ENCODE results near the gene ERMAP. TPM values are rescaled to one million over a fixed set of nuclear protein-coding genes. Genes with fewer than 3 reads are reported as not detected.

The ERMAP gene
- total and polyA plus RNA-seq, 2 of the 8 experiments (the other 6 are each of a cell fraction or from before 2014, with no cell fraction given), result 2.5 to 3.9 TPM

DNA sequence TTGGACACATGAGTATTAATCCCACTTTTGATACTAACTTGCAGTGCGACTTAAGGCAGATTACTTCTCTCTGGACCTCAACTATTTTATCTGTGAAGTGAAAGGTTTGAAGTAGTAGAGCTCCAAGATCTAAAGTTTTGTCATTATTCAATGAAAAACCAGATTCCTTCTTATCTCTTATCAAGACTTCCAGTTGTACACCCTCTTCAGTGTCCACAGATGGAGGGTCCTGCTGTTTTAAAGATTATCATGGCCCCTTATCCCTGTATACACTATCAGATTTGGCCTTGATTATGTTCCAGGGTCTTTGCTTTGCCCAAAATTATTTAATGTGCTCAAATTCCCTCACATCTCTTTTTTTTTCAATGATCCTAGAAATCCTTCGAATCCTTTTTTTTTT is 48.8 kb upstream of the ERMAP start:
- Histone ChIP-seq H3K14ac (ENCODE audit: insufficient read length) (no peak overlapping the region), H3K79me2 (ENCODE audit: control insufficient read depth in 1 of 2, insufficient read depth in 2 of 2, low read length in 2 of 2) (peaks cover 6 to 28% of the 10 kb centered on the region in 2 experiments; a peak in 3 of 4 replicates), H3K4me2 (ENCODE audit: insufficient read depth in 1 of 2, low read depth in 2 of 2, low read length in 2 of 2) (peak overlapping the region; percentile 87 to 90), H3K4me1 (replicated peaks in 1 of 4; ENCODE audit: control insufficient read depth in 3 of 4, insufficient read depth in 4 of 4, low read length in 3 of 4) (peaks cover 0 to 6% (median 3%) of the 10 kb centered on the region in 4 experiments; a peak in 5 of 7 replicates), H2BK15ac (ENCODE audit: low read length) (no peak overlapping the region), H4K8ac (ENCODE audit: extremely low read depth, insufficient read depth, low read length) (no peak overlapping the region), H3K27me3 (replicated peaks in 1 of 4; ENCODE audit: control insufficient read depth in 3 of 4, extremely low read depth in 1 of 4, insufficient read depth in 3 of 4, low read length in 3 of 4) (no peaks in the 10 kb centered on the region), H3K23ac (ENCODE audit: insufficient read length) (no peak overlapping the region), H3K27ac (ENCODE audit: low read depth, low read length) (no peak overlapping the region), H3K9ac (replicated peaks in 1 of 4; ENCODE audit: extremely low read depth in 1 of 4, low read depth in 3 of 4, low read length in 3 of 4) (0 out of 7 replicates have a peak overlapping the region, but pooled peaks of 1 of the 4 experiments have one; percentile 56), H3K79me1 (ENCODE audit: low read depth, low read length) (no peaks in the 10 kb centered on the region), H3K4me3 (ENCODE audit: extremely low read depth in 1 of 4, insufficient read depth in 2 of 4, low read depth in 3 of 4, low read length in 4 of 4) (peak overlapping the region; percentile 79 to 86 (median 82); a peak in 7 of 8 replicates), H3K36me3 (ENCODE audit: control insufficient read depth in 2 of 4, insufficient read depth in 4 of 4, low read length in 3 of 4) (no peaks in the 10 kb centered on the region), H3K4ac (replicated peaks; ENCODE audit: insufficient read length, low read depth, low read length) (no peak overlapping the region), H2BK20ac (ENCODE audit: low read length) (no peak overlapping the region), H2AFZ (ENCODE audit: low read length) (no peak overlapping the region), H2BK12ac (ENCODE audit: low read depth, low read length) (no peak overlapping the region), H3K18ac (ENCODE audit: extremely low read depth, low read length) (no peak overlapping the region), H4K91ac (replicated peaks; ENCODE audit: insufficient read length, low read length) (no peak overlapping the region), H3K56ac (replicated peaks; ENCODE audit: insufficient read length, low read depth, low read length) (no peak overlapping the region), H2AK5ac (ENCODE audit: low read depth, low read length) (no peak overlapping the region), H4K5ac (ENCODE audit: insufficient read length, low read depth, low read length) (no peak overlapping the region), H4K20me1 (replicated peaks in 1 of 2; ENCODE audit: control insufficient read depth in 1 of 2, insufficient read depth in 2 of 2, low read length in 2 of 2) (peaks cover 0 to 4% of the 10 kb centered on the region in 2 experiments), H3K9me3 (ENCODE audit: insufficient read depth in 2 of 2, low read depth in 1 of 2, low read length in 1 of 2) (no peaks in the 10 kb centered on the region), H3K23me2 (ENCODE audit: low read depth, low read length) (peaks cover 7% of the 10 kb centered on the region), H2BK5ac (ENCODE audit: low read depth, low read length) (no peak overlapping the region), H2BK120ac (replicated peaks; ENCODE audit: low read depth, low read length) (no peak overlapping the region)
- ChIA-PET CTCF (ENCODE audit: partially characterized antibody) (interaction anchor here (4.6 kb wide), 1 partner anchor 10 kb away, joined by 26 read pairs; no protein-coding TSS in a partner anchor), POLR2A (ENCODE audit: partially characterized antibody) (interaction anchor here (1.0 to 1.5 kb wide), 2 partner anchors 61 to 156 kb away, joined by 3 to 4 read pairs; no protein-coding TSS in a partner anchor)
- TF ChIP-seq RNF2 (IDR thresholded peaks at IDR 0.05; ENCODE audit: borderline replicate concordance, low read depth, low read length, missing control alignments, poor library complexity, severe bottlenecking) (no peak), JUND (IDR thresholded peaks at IDR 0.05; ENCODE audit: low read length) (no peak), ZNF274 (IDR thresholded peaks at IDR 0.05; ENCODE audit: borderline replicate concordance, extremely low read depth, low read length) (no peak), GABPA (IDR thresholded peaks at IDR 0.05; ENCODE audit: borderline replicate concordance, insufficient read depth, low read length) (no peak), EZH2 (IDR thresholded peaks at IDR 0.05; ENCODE audit: low read depth, low read length, severe bottlenecking) (no peak), SIN3A (conservative IDR thresholded peaks at IDR 0.05 in 1 of 2, IDR thresholded peaks at IDR 0.05 in 1 of 2; ENCODE audit: low read depth in 1 of 2, low read length in 2 of 2) (no peak)
- FAIRE-seq, result no peak
- 92% methylated on average over 2 of the region's 2 CpGs; no CpG with 5 or more reads in 1 of the 2 experiments for WGBS, 2 experiments (ENCODE audit: extremely low coverage in 1 of 2, insufficient coverage in 1 of 2, insufficient read length in 1 of 2, insufficient replicate concordance in 2 of 2, low coverage in 1 of 2, low lambda C conversion rate in 2 of 2, missing lambda C conversion rate in 1 of 2)
- no peak for DNase-seq (ENCODE audit: low read depth in 1 of 2, low spot score in 2 of 2)

Measured in H1 (cell line).